NCI-H2171 treated with DMSO at 0.1 percent for 48 hours (cell line): Measurements from ENCODE around the gene PKD1.

Experiments
- DNase-seq: peaks from one replicate; lab custom pipeline; 2025; lab: John Stamatoyannopoulos, UW

Gene PKD1

DNA sequence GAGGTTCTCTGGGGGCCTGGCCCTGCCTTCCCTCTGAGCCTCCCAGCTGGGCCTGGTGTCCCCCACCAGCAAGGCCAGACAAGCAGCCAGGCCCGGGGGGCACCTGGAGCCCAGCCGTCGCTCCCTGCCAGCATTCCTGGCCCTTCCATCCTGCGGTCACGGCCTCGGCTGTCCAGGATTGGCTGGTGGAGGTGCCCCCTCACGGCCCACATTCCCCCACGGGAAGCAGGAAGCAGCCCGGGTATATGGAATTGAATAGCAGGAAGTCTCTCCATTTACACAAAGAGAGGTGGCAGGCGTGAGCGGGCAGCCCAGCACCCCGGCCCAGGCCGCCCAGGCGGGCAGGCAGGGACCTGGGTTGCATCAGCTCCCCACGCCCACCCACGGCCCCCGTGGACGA is 34.4 kb upstream of the PKD1 start:
- DNase-seq: no peak

- DNase-seq: no peak
Measured at GRCh38 chr16:2167068-2167638, 31.5 kb upstream of the PKD1 start.

GRCh38 chr16:2166263-2167067 is 30.8 kb upstream of the PKD1 start:
- no peak for DNase-seq

DNA sequence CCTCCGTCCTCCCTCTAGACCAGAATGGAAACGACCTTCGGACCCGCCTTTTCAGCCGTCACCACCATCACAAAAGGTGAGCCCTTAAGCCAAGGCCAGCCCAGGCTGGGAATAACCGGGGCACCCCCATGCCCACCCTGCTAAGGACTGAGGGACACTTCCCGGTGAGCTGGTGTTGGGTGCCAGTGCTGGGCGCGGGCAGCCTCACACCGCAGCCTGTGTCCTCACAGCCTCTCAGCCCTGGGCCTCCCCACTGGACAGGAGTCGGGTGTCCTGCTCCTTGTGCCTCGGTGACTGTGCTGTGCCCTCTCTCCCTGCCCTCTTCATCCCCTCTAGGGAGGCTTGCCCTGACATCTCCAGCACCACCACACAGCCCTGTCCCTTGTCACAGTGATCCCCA is 30.2 kb upstream of the PKD1 start:
- DNase-seq: no peak

DNA sequence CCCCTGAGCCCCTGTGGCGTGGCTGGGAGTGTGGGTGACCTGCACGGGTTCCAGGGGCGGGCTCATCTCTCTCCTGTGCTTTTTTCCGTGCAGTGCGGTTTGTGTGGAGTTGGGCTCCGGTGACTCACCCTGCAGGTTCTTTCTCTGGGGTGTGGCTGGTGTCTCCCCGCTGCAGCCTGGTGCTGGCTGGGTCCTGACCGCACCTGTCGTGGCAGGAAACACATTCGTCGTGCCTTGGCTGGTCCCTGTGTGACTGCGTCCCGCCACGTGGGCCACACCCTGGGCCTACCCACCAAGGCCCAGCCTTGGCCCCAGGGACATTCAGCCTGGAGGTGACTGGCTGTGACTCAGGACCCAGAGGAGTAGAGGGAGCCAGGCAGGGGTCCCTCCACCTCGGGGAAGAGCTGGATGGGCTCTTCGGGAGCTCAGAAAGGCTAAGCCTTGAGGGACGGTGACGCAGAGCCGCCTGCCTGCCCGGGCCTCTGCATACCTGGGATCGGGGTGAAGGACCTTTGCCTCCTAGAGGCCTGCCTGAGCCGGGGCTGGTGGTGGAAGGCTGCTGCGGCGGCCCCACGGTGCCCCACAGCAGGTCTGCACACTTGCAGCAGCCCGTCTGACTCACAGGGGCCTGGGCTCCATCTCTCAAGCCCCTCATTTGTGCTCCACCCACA is 27.6 kb upstream of the PKD1 start:
- DNase-seq: no peak

DNA sequence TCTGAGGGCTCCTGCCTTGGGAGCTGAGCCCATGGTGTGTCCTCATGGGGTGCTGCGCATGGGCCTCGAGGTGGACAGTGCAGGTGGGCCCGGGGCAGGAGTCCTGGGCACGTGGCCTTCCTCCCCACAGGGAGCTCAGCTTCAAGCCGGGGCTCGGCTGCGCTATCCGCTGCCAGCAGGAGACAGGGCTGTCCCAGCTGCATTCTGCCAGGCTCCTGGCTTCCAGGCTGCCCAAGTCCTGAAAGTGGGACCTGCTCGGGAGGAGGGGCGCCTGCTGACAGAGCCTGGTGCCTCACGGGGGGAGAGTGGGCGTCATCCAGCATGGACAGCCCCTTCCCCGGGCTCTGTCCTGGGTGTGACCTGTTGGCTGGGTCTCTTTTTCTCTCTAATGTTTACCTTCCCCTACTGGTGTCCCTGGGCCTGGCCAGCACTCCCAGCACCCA is 27.0 kb upstream of the PKD1 start:
- DNase-seq: no peak

DNA sequence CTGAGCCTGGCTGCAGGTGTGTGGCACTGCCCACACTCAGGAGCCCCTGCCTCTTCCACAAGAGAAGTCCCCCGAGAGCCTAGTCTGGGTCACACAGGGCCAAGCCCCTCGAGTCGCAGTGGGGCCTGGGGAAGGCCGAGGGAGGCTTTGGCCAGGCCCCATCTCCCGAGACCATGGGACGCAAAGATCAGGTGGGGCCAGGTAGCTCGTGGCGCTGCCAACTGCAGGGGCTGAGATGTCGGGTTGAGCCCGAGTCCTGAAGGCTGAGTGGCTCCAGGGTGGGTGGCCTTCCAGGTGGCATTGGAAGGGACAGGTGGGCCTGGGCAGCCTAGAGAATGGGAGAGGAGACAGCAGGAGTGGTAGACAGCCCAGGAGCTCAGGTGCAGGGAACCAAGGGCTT is 26.2 kb upstream of the PKD1 start:
- no peak for DNase-seq

DNA sequence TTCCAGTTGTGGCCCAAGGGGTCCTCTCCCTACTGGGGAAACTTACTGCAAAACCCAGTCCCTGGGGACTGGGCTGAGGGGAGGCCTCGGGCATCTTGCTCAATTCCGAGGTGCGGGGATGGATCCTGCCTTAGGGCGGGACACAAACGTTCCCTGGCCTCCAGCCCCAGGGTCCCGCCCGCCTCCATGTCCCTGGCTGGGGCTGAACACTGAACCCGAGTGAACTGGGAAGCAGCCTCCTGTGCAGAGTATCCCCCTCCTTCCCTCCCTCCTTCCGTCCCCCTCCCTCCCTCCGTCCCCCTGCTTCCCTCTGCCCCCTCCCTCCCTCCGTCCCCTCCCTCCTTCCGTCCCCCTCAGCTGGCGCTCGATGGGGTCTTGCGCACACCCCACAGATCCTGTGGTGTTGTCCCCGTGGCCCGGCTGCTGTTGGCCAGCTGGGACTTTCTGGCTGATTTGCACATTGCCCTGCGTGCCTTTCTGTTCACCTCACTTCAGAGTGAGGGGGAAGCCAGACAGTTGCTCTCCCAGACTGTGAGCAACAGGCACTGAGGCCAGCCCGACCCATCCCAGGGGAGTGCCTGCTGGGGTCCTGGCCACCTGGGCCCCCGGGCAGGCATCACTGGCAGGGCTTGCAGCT is 25.3 kb upstream of the PKD1 start:
- DNase-seq: peak; percentile 18

- DNase-seq: no peak
Measured at GRCh38 chr16:2159175-2159838, 23.6 kb upstream of the PKD1 start.

GRCh38 chr16:2158262-2158638 is 22.6 kb upstream of the PKD1 start:
- DNase-seq: no peak

- DNase-seq: no peak
Measured at GRCh38 chr16:2157480-2158261, 22.0 kb upstream of the PKD1 start.

GRCh38 chr16:2156849-2157224 is 21.1 kb upstream of the PKD1 start:
- DNase-seq: no peak

GRCh38 chr16:2155977-2156848 is 20.5 kb upstream of the PKD1 start:
- no peak for DNase-seq

DNA sequence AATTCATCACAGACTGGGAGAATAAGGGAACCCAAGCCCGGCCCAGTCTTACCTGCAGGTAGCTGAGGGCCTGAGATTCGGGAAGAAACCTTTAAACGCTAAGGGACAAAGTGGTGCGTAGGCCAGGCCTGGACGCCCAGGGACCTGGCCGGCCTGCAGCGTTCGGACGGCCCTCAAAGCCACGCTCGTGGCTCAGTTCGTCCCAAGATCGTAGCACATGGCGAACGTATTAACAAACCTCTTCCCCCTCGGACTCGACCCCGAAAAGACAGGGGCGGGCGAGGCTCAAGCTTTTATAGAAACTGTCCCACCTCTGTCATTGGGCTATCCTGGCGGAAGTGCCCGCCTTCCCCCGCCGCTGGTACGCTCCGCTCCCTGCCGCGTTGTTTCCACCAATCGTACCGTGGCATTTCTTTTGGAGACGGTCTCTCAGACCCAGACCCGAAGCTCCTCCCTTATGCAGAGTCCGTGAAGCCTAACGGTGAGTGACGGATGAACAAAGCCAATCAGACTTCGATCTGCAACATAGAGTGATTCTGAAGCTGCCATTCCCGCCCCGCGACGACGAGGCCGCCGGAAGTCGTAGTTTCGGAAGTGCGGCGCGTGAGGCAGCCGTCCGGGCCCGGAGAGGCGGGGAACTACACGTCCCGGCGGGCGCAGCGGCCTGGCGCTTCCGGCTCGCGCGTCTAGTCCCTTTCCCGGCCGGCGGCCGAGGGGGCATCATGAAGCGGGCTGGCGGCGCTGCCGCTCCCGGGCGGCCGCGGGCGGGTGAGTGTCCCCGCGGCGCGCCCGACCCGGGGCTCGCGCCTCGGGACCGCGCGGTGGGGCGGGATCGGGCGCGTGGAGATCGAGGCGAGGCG is 19.6 kb upstream of the PKD1 start, which contains the start of gene TRAF7:
TRAF7 (plus strand) TSS at position 692 of the 860 bp plus-strand sequence. CDS start 8,139 bp downstream, outside the sequence.
- peak; percentile 100 for DNase-seq

DNA sequence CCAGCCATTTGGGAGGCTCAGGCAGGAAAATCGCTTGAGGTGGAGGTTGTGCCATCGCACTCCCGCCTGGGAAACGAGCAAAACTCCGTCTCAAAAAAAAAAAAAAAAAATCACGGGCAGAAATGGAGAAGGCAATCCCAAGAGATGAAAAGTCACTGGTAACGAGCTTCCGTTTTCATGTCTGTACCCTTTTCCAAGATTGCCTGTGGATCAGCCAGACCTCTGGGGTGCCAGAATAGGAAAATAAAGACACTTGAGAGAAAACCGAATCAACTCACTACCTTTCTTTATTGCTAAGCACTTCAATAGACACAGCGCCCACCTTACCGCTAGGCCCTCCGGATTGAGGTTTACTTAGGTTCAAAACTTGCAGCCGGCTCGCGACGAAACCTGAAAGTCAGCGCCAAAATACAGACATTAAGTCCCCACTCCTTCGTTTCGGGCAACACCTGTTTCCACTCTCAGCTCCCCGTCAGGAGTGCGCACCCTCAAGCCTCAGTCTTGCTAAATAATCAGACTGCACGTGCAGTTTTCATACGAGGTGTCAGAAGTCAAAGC is 18.9 kb upstream of the PKD1 start:
- DNase-seq: peak; percentile 15

DNA sequence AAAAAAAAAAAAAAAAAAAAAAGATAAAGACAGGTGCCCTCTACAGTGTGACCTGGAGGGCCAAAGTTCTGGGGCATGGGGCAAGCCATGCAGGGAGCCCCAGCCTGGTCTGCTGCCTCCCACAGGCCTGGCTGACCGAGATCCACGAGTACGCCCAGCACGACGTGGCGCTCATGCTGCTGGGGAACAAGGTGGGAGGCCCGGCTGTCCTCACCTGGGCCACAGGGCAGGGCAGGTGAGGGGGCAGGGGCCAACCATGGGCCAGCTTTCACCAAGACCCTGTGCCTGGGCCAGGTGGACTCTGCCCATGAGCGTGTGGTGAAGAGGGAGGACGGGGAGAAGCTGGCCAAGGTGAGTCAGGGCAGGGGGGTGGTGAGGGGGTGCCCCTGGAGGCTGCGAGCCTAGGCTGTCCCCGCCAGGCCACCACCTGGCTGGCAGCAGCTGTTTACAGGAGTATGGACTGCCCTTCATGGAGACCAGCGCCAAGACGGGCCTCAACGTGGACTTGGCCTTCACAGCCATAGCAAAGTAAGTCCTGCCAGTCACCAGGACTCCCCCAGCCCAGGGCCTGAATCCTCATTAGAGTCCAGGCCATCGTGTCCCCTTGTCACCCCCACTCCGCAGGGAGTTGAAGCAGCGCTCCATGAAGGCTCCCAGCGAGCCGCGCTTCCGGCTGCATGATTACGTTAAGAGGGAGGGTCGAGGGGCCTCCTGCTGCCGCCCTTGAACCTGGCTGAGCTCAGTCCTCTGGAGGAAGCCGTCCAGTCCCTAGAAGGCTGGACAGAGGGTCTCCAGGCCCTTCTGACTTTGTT is 17.2 kb upstream of the PKD1 start:
- DNase-seq: peak; percentile 33

- DNase-seq: no peak
Measured at GRCh38 chr16:2151188-2152091, 15.7 kb upstream of the PKD1 start.
